HG02763 (cell line): Measurements from ENCODE around the gene PRKN.
"Not testable (repeated sequence)": the region's sequence is repeated elsewhere in the genome, so short reads cannot be mapped to it uniquely, and the experiment has no call there.

Source experiments
- ATAC-seq: cut with Tn5 transposase; IDR thresholded peaks from one replicate; pipeline ENCODE4 v1.9.1; 2021; ENCODE audit warnings: mild to moderate bottlenecking, moderate library complexity; ENCODE audit not compliant: unreplicated experiment

The PRKN gene

DNA sequence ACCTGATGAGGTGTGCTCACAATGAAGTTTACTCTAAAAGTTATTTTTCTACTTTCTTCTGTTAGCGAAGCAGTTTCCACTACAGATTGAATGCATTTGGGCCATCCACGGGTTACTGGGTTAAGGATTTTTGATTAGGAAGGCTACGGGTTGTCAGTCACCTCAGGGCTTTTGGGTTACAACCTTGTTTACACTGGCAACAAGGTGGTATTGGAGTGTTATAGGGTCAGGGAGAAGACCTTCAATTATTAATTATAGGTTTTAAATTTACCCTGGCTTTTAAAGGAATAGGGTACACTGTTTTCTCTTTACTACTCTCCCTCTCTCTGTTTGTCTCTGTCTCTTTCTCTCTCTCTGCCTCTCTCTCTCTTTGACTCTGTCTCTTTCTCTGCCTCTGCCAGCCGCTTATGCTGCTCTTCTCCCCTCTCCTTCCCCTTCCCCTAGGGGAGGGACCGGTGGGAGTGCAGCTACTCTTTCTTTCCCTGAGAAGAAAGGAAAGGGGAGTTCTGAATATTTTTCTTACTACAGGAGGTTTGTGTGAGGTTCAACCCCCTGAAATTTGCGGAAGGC lies 1413.5 kb downstream of the PRKN start:
- ATAC-seq, result no peak

DNA sequence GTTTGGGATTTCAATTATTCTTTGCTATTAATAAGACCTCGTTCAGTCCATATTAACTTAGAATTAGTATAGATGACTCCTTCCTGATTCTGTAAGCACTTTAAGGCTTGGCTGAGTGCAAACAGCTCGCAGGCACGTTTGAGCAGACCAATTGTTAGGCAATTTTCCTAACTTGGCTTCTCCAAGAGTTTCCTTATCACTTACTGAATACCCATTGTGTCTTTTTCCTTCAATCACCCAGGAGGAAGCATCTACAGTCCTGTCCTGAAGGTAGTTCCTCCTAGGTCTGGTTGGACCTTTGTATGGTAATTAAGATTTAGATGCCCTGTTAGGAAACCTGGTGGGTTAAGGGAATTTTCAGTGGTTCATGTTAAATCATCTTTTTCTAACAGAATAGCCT lies 1414.1 kb downstream of the PRKN start:
- not testable (repeated sequence) for ATAC-seq

DNA sequence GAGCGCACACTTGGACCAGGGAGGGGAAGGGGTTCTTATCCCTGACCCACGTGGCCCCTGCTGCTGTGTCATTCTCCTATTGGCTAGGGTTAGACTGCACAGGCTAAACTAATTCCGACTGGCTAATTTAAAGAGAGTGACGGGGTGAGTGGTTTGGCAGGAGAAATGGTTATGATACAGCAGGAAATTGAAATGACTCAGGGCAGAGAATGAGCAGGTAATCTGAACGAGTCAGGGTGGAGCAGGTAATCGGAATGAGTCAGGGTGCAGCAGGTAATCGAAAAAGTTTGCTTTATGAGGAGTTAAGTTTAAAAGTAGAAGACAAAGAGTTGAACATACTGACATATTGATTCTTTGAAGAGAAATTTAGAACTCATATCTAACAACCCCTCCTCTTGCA lies 1417.8 kb downstream of the PRKN start:
- ATAC-seq, result not testable (repeated sequence)

DNA sequence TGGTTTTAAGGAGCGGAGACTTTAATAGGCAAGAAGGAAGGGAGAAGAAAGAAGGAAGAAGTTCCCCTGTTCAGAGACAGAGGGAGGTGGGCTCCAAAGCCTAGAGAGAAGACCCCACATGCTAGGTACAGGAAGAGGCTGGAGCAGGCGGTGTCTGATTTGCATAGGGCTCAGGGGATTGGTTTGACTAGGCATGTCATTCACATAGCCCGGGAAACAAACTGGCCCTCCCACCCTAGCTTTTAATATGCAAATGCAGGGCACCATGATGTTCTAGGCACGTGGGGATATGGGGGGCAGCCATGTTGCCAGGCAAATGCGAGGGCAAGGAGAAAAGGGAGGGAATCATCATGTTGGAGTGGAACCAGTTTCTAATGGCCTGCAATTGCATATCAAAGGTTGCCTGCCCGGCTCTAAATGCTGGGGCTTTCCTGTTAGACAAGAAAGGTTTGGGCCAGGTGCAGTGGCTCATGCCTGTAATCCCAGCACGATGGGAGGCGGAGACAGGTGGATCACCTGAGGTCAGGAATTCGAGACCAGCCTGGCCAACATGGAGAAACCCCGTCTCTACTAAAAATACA lies 1419.4 kb downstream of the PRKN start:
- no peak for ATAC-seq

DNA sequence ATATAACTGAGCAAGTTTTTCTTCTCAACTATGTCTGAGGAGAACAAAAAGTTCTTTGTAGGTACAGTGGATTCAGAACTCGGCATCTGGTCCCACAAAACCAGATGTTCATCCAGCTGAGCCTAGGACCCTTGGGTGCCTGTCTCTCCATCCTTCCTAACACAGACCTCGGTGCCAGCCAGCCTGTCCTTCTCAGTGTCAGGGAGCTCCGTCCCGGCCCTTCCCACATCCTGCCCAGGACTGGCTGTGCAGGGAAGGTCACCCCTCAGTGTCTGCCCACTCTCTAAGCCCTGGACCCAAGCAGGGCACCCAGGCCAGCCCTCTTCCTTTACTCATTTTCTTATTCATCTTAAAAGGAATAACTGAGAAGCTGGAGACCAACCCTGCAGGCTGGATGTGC lies 1421.7 kb downstream of the PRKN start:
- ATAC-seq, result no peak

DNA sequence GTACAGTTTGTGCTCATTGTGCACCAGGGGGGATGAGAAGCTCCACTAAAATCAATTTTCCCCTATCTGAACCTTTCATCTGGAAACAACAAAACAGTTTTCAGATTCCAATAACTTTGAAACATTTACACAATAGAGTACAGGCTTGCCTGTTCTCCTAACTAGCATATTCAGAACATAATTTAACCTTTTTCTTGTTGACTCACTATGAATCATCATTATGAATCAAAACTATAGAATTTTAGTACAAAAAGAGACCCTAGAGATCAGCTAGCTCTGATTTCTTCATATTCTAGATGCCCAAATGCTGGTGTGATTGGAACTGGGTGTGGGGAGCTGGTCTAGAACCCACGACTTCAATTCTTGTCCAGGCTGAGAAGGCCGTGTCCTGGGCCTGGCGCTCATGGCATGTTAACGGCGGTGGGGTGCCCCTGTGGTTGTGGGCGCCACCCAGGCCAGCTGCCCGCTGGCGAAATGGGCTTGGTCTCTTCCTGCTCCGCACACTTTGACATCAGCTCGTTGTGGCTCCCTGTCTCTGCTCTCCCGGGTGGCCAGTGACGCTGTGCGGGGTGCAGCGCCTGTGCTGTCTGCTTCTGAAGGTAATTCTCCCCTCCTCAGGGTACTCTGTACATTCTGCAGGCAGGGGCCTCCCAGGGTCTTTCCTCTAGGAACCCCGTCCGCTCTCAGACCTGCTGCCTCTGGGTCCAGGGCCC lies 1423.8 kb downstream of the PRKN start:
- ATAC-seq, result no peak

DNA sequence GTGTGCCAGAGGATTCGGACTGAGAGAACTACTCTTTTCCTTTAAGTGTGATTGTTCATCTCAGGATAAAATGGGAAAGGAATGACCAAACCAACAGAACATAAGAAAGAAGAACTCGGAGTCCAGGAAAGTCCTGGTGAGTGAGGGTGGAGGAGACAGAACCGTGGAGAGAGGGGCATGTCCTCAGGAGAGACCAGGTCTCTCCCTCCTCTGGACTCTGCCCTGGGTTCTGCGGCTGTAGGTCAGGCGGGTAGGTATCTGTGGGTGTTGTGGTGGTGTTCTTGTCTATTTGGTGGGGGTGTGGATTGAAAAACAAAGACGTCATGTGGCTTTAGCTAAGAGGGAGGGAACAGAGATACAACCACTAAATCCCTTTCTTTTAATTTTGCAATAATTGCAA lies 1424.6 kb downstream of the PRKN start:
- no peak for ATAC-seq

DNA sequence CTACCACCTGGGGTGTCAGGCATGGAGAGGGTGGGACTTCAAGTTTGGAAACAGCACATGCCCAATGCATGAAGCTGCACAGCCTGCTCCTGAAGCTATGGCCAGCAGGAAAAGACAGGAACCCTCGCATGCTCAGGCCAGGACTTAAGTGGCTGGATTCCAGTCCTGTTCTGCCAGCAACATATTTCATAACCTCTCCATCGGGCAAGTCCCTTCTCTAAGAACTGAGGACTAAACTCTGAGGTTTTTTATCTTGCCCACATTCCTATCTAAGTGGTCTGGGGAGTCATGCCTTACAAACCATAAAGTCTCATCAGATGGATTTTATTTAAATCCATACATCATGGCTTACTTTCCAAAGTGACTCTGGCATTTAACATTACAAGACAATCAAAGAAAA lies 1426.2 kb downstream of the PRKN start:
- ATAC-seq, result no peak

DNA sequence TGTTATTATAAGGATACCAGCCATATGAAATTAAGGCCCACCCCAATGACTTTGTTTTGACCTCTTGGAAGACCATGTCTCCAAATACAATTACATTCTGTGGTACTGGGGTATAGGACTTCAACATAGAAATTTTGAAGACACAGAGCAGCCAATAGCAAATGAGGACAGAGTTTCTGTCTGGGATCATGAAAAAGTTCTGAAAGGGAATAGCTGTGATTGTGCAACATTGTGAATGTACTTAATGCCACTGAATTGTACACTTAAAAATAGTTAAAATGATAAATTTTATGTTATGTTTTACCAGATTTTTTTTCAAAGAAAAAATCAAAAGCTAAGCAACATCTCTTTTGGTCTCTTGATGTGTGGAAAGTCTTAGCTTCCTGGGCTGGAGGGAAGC lies 1426.7 kb downstream of the PRKN start:
- ATAC-seq, result no peak

DNA sequence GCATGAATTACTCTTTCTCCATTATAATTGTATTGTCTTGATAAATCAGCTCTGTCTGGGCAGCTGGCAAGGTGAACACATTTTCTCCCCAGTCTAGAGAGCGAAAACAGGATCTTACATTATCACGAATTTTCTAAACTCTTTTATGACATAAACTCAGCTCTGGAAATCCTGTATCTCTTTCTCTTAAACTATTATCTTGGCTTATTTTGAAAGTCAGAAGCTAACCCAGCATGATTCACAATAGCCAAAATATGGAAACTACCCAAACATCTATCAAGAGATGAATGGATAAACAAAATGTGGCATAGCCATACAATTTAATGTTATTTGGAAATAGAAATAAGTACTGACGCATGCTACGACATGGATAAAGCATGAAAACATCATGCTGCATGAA lies 1427.8 kb downstream of the PRKN start:
- ATAC-seq, result no peak
